Melanocyte of skin (primary cell): ENCODE data around the gene ZNF165. TPM values are rescaled to one million over a fixed set of nuclear protein-coding genes. Genes with fewer than 3 reads are reported as not detected.

Source experiments
- total RNA-seq, 2 donors: library from RNA; depleted of rRNA; stranded (reverse); fragments of >200 nt; gene quantifications; 2 replicates each; pipeline ENCODE4 v1.2.3, GENCODE V29; 2012

ZNF165 gene
- total RNA-seq = under 1 TPM; 0.67 to 0.69 TPM

GRCh38 chr6:28080381-28080630 is at the start of gene ZNF165:
Gene ZNF165 (plus strand): TSS chr6:28080568. CDS start chr6:28085481, 4,913 bp downstream.

GRCh38 chr6:28124350-28124970 is 44.1 kb downstream of the ZNF165 start, which contains the start of gene ZSCAN16:
Gene ZSCAN16 (plus strand): TSS chr6:28124609. CDS start chr6:28125444, 835 bp downstream.

Other genes with a start within 250 kb of the ZNF165 start
- gene OR2B2, start 168.2 kb upstream of the ZNF165 start, total RNA-seq = not detected
- not detected for gene OR2B6, start 123.3 kb upstream of the ZNF165 start, total RNA-seq
- 1 to 10 TPM; 2.4 to 2.7 TPM for gene ZSCAN16, start 44.0 kb downstream of the ZNF165 start, total RNA-seq
- 10 to 100 TPM; 13.7 to 14.8 TPM for gene ZKSCAN8, start 61.3 kb downstream of the ZNF165 start, total RNA-seq
- 1 to 10 TPM; 7.3 to 7.9 TPM for gene ZSCAN9, start 144.7 kb downstream of the ZNF165 start, total RNA-seq
- gene ZKSCAN4, start 171.7 kb downstream of the ZNF165 start, total RNA-seq = 1 to 10 TPM; 4.7 to 5.5 TPM
- 1 to 10 TPM in 1 of 2 donors, under 1 TPM in 1; 1.00 to 1.4 TPM for gene NKAPL, start 178.7 kb downstream of the ZNF165 start, total RNA-seq
- 1 to 10 TPM; 8.7 to 10.0 TPM for gene ZSCAN26, start 186.6 kb downstream of the ZNF165 start, total RNA-seq
- gene PGBD1, start 201.0 kb downstream of the ZNF165 start, total RNA-seq = 1 to 10 TPM; 4.5 to 5.7 TPM